AG09319 (cell line): Measurements from ENCODE around the gene HDHD3.

Experiments
- DNase-seq: peaks from one replicate; pipeline ENCODE4 v3.0.0-alpha.2; 2010; ENCODE audit warnings: low read depth; ENCODE audit errors: extremely low read depth
- CTCF ChIP-seq: IDR thresholded peaks from 2 replicates; pipeline ENCODE4 v1.5.1; 2011; ENCODE audit warnings: low read depth, mild to moderate bottlenecking, inconsistent platforms, low read length, moderate library complexity

Gene HDHD3

GRCh38 chr9:113398796-113399195, 22.0 kb upstream of the HDHD3 start:
- TF ChIP-seq CTCF: no peak
- DNase-seq: no peak

- no peak for DNase-seq
- no peak for TF ChIP-seq CTCF
These were observed 20.4 kb upstream of the HDHD3 start for GRCh38 chr9:113397203-113397631.

GRCh38 chr9:113395000-113395861, 18.4 kb upstream of the HDHD3 start:
- no peak for DNase-seq
- no peak for TF ChIP-seq CTCF

- no peak for DNase-seq
- TF ChIP-seq CTCF: no peak
These were observed 16.5 kb upstream of the HDHD3 start for GRCh38 chr9:113393281-113393680.

- no peak for TF ChIP-seq CTCF
- DNase-seq: no peak
These were observed 15.1 kb upstream of the HDHD3 start for GRCh38 chr9:113391917-113392316.

- no peak for TF ChIP-seq CTCF
- DNase-seq: no peak
These were observed 13.6 kb upstream of the HDHD3 start for GRCh38 chr9:113390192-113390960.

- TF ChIP-seq CTCF: no peak
These were observed 12.7 kb upstream of the HDHD3 start for GRCh38 chr9:113389451-113389850.

More at GRCh38 chr9:113389451-113389850, 12.7 kb upstream of the HDHD3 start:
- no peak for DNase-seq
